Gastroesophageal sphincter (tissue), 4 donors: ENCODE data around the gene GARIN5A. TPM values are rescaled to one million over a fixed set of nuclear protein-coding genes. Genes with fewer than 3 reads are reported as not detected.

Experiments used
- ATAC-seq: fragments of 150-250 bp; one replicate; pipeline ENCODE4 v1.9.1; 2016; ENCODE audit warnings: mild to moderate bottlenecking, moderate library complexity
- H3K27ac ChIP-seq, 4 donors: fragments of 200-600 bp; sonication (generic) in 3 of 4; 1 replicate in 3 of 4; 2 replicates in 1 of 4; pipeline ENCODE4 v1.5.1; 2016 to 2019
- H3K27me3 ChIP-seq: fragments of 200-600 bp; sonication (generic); one replicate; pipeline ENCODE4 v1.5.1; 2019
- H3K36me3 ChIP-seq, 2 donors: fragments of 200-600 bp; sonication (generic); one replicate each; pipeline ENCODE4 v1.5.1; 2019; ENCODE audit warnings: control low read depth in 1 of 2
- H3K4me1 ChIP-seq, 3 donors: fragments of 200-600 bp; sonication (generic); 1 replicate in 2 of 3; 2 replicates in 1 of 3; pipeline ENCODE4 v1.5.1; 2016 to 2019; ENCODE audit warnings: control low read depth in 2 of 3
- H3K4me3 ChIP-seq, 2 donors: fragments of 200-600 bp; sonication (generic); one replicate each; pipeline ENCODE4 v1.5.1; 2019; ENCODE audit warnings: mild to moderate bottlenecking in 1 of 2, moderate library complexity in 1 of 2
- H3K9me3 ChIP-seq, 3 donors: fragments of 200-600 bp; sonication (generic); one replicate each; pipeline ENCODE4 v1.5.1; 2017 to 2019; ENCODE audit warnings: control low read depth in 2 of 3
- EP300 ChIP-seq: sonication (generic); formaldehyde crosslinking; IDR thresholded peaks from one replicate; pipeline ENCODE4 v1.6.1; 2017; ENCODE audit warnings: antibody characterized with exemption, mild to moderate bottlenecking
- POLR2A ChIP-seq, 2 donors: fragments of 450-650 bp; IDR thresholded peaks; one replicate each; pipeline ENCODE4 v1.6.1; 2017; ENCODE audit warnings: antibody characterized with exemption in 2 of 2, mild to moderate bottlenecking in 2 of 2, moderate library complexity in 1 of 2
- POLR2AphosphoS5 ChIP-seq: sonication (generic); formaldehyde crosslinking; IDR thresholded peaks from one replicate; pipeline ENCODE4 v1.6.1; 2017; ENCODE audit warnings: antibody characterized with exemption
- WGBS, 2 donors: methylation state at CpG; one replicate each; pipeline ENCODE4 v1.1.5; 2018; ENCODE audit warnings: low coverage in 1 of 2; 5-methylcytosine and 5-hydroxymethylcytosine counted together
- total RNA-seq, 4 donors: library from RNA; depleted of rRNA; stranded (reverse); fragments of >200 nt; gene quantifications; one replicate each; pipeline ENCODE4 v1.1.0, GENCODE V29; 2016
- TF ChIP-seq, protein P1 (sequence below), 4 experiments: fragments of 200-600 bp in 2 of 4; fragments of 450-650 bp in 2 of 4; sonication (generic) in 1 of 4; IDR thresholded peaks; one replicate each; pipeline ENCODE4 v1.5.1; 2017 to 2019; ENCODE audit warnings: antibody characterized with exemption in 4 of 4, mild to moderate bottlenecking in 2 of 4, moderate library complexity in 2 of 4

The GARIN5A gene
- total RNA-seq, 4 donors from 2014 or later, result 0.78 to 1.7 TPM; not detected in 2

DNA sequence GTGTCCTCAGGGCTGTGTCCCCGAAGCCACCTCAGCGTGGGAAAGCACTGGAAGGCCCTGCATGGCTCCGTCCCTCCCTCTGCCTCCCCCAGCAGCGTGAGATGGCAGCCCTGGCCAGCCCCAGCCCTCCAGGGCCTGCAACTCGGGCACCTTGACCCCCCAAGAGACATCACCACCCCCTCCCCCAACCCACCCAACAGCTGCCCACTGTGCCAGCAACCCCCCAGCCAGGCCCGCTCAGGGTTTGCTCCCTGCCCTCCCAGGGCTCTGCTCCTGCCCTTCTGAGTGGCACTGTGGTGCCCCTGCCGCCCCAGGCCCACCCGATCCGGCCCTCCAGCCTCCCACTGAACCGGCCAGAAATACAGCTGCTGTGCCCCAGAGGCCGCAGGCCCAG lies 38.5 kb upstream of the GARIN5A start:
- TF ChIP-seq EP300, result no peak
- no peak for TF ChIP-seq POLR2A (IDR thresholded peaks at IDR 0.05)
- no peak for TF ChIP-seq POLR2AphosphoS5
- TF ChIP-seq, protein P1, sequence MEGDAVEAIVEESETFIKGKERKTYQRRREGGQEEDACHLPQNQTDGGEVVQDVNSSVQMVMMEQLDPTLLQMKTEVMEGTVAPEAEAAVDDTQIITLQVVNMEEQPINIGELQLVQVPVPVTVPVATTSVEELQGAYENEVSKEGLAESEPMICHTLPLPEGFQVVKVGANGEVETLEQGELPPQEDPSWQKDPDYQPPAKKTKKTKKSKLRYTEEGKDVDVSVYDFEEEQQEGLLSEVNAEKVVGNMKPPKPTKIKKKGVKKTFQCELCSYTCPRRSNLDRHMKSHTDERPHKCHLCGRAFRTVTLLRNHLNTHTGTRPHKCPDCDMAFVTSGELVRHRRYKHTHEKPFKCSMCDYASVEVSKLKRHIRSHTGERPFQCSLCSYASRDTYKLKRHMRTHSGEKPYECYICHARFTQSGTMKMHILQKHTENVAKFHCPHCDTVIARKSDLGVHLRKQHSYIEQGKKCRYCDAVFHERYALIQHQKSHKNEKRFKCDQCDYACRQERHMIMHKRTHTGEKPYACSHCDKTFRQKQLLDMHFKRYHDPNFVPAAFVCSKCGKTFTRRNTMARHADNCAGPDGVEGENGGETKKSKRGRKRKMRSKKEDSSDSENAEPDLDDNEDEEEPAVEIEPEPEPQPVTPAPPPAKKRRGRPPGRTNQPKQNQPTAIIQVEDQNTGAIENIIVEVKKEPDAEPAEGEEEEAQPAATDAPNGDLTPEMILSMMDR (IDR thresholded peaks at IDR 0.05), result no peak
- Histone ChIP-seq H3K27me3 (peaks cover 30% of the 10 kb centered on the region), H3K4me1 (peaks cover 2 to 15% (median 3%) of the 10 kb centered on the region in 3 donors), H3K27ac (no peak overlapping the region), H3K9me3 (no peaks in the 10 kb centered on the region), H3K36me3 (peaks cover 0 to 18% of the 10 kb centered on the region in 2 donors), H3K4me3 (no peak overlapping the region)
- no CpG with 5 or more reads among the region's 11 CpGs for WGBS, 2 donors
- no peak for ATAC-seq

DNA sequence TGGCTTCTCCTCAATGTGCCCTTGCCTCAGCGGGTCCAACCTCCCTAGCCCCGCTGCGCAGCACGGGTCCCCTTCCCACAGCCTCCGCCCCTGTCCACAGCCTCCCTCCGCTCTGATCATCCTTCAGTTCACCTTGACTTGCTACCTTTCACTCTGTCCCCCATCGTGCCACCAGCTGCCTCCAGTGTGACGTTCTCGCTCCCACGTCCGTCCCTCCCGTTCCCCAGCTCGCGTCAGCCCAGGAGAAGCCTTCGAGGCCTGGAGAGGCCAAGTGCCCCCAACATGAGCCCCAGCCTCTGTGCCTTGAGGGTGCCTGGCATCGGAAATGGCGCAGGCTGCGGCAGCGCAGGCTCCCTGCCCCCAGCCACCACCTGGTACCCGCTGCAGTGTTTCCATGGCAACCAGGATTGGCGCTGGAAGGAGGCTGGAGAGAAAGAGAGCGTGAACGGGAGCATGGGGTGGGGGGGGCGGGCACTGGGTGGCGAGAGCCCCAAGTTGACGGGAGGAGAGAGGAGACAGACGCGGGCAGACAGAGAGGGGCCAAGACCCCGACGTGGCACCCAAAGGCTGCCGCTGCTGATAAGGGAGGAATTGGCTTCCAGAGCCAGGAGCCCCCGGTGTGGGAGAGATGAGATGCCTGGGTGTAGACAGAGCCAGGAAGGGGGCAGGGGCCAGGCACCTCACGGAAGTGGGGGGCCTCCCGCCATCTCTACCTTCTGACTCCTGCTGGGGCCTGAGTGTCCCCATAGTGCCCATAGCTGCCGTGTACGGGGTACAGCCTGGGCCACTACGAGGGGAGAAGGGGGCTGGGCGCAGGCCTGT lies 37.9 kb upstream of the GARIN5A start:
- Histone ChIP-seq H3K4me3 (no peak overlapping the region), H3K27me3 (peaks cover 30% of the 10 kb centered on the region), H3K36me3 (peaks cover 0 to 18% of the 10 kb centered on the region in 2 donors), H3K27ac (no peak overlapping the region), H3K4me1 (peaks cover 3 to 21% (median 6%) of the 10 kb centered on the region in 3 donors), H3K9me3 (no peaks in the 10 kb centered on the region)
- WGBS, 2 donors, result 45 to 49% methylated on average over 10 to 22 of the region's 38 CpGs
- ATAC-seq, result no peak
- TF ChIP-seq, protein P1 (IDR thresholded peaks at IDR 0.05), result no peak

- ATAC-seq, result no peak
- Histone ChIP-seq H3K4me3 (no peak within 1 kb of the TSS), H3K9me3 (no peaks in the 10 kb centered on the region), H3K27ac (peak within 1 kb of the TSS in 1 of 4 donors; percentile 37), H3K4me1 (peaks cover 3 to 26% (median 6%) of the 10 kb centered on the region in 3 donors), H3K27me3 (peaks cover 25% of the 10 kb centered on the region), H3K36me3 (peaks cover 0 to 19% of the 10 kb centered on the region in 2 donors)
- TF ChIP-seq POLR2A (IDR thresholded peaks at IDR 0.05) (no peak), POLR2AphosphoS5 (no peak), EP300 (no peak)
- TF ChIP-seq, protein P1 (IDR thresholded peaks at IDR 0.05), result no peak
- 45 to 54% methylated on average over 8 to 10 of the region's 22 CpGs for WGBS, 2 donors
These were observed 37.2 kb upstream of the GARIN5A start, which contains the start of gene ASPDH for GRCh38 chr19:50513746-50514345. TSS of gene ASPDH (minus strand) at chr19:50513913. CDS start at chr19:50513823, 90 bp downstream.

DNA sequence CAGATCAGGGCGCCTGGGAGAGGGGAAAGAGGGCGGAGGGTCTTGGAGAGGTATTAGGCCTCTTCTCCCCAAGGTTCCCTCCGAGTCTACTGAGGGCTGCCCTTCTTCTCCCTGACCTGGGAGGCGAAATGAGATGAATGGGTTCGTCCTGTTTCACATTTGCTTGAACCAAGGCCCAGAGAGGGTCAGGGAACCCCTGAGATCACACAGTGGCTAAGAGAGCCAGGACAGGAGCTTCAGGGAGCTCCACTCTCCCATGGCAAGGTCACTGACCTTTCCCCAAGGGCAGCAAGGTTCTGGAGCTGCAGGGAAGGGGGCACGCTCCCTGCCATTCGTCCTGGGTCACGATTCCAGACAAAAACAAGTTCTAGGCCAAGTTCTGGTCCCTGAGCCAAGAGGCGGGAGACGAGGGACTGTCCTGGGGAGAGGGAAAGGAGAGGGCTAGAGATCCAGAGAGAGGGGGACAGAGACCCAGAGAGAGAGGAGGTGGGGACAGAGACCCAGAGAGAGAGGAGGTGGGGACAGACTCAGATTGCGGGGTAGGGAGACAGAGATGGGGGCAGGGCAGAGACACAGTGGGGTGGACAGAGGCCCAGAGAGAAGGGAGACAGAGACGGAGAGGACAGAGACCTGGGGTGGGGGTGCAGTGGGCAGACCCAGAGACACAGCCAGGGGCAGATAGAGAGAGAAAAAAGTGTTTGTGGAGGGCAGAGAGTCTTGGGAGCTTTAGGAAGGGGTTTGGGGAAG lies 36.5 kb upstream of the GARIN5A start:
- peaks cover 25% of the 10 kb centered on the region for H3K27me3 ChIP-seq
- peak overlapping the region in 1 of 4 donors; percentile 37 for H3K27ac ChIP-seq
- 32 to 48% methylated on average over 4 to 8 of the region's 12 CpGs for WGBS, 2 donors
- H3K4me3 ChIP-seq, result no peak overlapping the region
- no peaks in the 10 kb centered on the region for H3K9me3 ChIP-seq
- no peak for TF ChIP-seq POLR2A (IDR thresholded peaks at IDR 0.05)
- ATAC-seq, result no peak
- H3K36me3 ChIP-seq, result peaks cover 0 to 12% of the 10 kb centered on the region in 2 donors
- H3K4me1 ChIP-seq, result peaks cover 3 to 26% (median 6%) of the 10 kb centered on the region in 3 donors
